HG03575 (cell line): ENCODE data around the gene AHDC1.
"Not testable (repeated sequence)": the region's sequence is repeated elsewhere in the genome, so short reads cannot be mapped to it uniquely, and the experiment has no call there.

Experiments
- ATAC-seq: cut with Tn5 transposase; IDR thresholded peaks from one replicate; pipeline ENCODE4 v1.9.1; 2021; ENCODE audit not compliant: unreplicated experiment, insufficient number of reproducible peaks, low FRiP score; ENCODE audit errors: extremely low read depth

The AHDC1 gene

DNA sequence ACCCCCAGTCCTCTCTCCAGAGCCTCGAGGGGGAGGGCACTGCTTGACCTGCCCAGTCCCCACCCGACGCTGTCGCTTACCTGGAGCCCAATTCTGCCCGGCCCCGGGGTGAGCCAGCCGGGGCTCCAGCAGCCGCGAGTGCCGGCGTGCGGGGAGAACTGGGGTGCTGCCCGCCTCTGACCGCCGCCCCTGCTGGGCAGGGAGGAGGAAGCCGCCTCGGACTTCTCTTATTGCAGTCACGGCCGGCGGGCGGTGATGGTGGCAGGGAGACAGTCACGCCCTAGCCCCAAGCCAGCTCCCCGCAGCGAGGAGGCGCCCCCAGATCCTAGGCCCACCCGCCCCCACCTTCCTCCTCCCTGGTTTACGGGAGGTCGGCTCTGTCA, 31.0 kb upstream of the AHDC1 start, which contains the start of gene FGR:
Gene FGR, minus strand, starts transcription at position 201 of the 383 bp plus-strand sequence. CDS start 11,269 bp downstream, outside the sequence.
- ATAC-seq, result no peak

DNA sequence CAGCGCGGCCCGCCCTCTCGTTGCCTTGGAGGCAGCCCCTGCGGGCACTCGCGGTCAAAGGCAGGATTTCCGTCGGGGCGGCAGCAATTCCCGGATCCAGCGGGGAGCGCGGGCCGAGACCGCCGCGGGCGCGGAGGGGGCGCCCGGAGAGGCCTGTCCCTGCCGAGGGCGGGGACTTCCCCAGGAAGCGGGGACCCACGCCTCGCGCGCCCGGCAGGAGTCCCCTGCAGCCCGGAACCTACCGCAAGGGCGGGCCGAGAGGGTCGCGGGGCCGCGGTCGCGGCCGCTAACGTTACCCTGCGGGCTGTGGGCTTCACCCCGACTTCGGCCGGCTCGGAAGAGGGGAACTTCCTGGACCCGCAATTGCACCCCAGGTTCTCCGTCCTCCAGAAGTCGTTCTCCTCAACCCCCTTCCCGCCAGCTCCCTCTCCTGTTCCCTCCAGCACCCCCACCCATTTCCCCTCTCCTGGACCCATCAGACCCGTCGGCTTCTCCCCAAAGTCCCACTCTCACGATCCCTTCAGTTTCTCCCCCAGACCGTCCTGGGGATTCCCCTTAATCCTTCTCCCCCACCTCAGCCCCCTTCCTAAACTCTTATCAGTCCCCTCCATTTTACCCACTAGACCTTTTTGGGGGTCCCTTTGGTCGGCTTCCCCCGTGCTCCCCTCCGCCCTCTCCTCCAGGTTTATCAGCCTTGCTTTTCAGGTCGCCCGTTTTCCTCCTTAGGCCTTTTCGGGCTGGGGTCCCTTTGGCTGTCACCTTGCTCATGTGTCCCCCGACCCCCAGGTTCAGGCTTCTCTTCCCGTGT, 30.4 kb upstream of the AHDC1 start:
- no peak for ATAC-seq

DNA sequence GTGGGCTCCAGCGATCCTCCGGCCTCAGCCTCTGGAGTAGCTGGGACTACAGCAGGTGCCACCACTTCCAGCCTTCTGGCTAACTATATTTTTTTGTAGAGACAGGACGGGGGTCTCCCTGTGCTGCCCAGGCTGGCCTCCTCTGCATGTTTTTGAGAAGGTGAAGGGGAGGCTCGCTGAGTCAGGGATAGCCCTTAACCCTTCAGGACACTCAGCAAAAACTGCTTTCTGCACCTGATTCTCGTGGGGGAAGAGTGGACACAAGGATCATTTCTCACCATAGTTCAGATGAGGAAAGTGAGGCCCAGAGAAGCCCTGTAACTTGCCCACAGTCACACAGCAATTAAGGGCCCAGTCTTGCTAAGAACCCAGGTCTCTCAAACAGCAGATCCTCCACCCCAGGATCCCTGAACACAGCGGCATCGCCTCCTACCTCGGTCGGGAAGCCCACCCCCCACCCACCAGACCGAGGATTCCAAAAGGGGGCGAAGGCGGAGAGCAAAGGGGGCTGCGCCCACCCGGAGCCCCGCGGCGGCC, 29.8 kb upstream of the AHDC1 start:
- no peak for ATAC-seq

DNA sequence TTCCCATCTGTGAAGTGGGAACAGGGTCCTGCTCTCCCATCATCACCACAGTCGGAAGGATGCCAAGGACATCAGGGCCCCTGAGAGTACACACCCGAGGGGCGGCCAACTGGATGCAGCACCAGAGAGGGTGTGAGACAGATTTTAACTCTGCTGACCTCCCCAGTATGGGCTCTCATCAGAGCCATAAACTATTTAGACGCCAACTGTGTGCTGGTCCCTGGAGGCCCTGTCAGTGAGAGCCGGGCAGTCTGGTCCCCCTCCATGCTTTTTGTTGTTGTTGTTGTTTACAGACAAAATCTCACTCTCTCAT, 29.3 kb upstream of the AHDC1 start:
- no peak for ATAC-seq

DNA sequence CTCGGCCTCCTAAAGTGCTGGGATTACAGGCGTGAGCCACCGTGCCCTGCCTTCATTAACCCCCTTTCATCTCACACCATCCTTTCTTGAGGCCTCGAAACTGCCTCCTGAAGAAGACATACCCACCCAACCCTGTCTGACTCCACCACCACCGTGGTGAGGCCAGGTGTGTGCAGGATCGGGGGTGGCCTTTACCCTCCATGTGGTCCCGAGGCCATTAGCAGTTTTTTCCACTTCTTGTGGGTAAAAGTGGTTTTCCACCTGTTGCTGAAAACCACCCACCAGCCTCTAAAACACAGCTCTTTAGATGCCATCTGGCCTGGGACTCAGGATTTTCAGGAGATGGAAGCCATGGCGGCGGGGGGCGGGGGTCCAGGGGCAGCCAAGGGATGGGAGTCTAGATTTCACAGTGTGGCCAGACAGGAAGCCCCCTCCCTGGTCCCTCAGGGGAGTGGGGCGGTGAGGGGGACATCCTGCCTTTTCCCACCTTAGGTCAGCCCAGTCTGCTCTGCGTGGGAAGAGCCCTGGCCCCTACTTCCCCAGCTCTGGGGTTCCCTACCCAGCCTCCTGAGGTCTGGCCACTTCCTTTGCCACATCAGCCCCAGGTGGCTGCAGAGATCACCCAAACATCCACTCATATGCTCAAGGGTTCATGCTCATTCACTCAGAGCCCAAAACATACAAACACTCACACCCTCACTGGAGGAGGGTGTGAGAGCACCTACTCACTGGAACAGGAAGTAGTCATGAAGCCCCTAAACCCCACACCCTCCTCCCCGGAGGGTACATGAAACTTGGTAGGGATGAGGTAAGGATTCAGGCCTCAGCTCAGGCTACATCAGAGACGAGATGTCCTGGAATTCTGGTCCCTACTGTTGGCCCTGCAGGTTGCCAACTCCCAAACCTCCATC, 28.7 kb upstream of the AHDC1 start:
- ATAC-seq, result no peak

DNA sequence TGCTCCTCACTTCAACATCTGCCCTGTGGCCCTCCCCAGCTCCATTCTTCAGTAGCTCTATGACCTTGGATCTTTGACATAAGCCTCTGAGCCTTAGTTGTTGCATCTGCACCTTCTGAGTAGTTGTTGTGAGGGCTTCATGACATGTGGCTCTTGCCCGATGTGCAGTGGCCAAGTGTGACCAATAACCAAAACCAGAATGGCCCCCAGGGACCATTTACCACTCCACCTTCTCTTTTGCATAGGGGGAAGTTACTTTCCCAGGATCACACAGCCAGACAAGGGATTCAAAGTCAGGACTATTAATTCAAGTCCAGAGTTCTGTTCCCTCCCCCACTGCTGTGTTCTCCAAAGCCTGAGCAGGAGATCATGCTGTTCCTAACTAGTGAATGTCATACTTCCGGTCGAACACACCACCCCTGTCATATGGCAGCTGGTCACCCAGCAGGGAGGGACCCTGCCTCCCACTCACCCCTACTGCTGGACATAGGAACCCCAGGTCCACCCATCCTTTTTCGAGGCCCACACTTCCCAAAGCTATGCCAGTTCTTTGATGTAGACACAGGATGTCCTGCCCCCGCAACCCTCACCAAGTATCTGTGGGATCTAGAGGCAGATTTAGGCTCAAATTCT, 27.0 kb upstream of the AHDC1 start:
- ATAC-seq, result no peak

GRCh38 chr1:27628712-27629111, 24.8 kb upstream of the AHDC1 start:
- ATAC-seq, result no peak

DNA sequence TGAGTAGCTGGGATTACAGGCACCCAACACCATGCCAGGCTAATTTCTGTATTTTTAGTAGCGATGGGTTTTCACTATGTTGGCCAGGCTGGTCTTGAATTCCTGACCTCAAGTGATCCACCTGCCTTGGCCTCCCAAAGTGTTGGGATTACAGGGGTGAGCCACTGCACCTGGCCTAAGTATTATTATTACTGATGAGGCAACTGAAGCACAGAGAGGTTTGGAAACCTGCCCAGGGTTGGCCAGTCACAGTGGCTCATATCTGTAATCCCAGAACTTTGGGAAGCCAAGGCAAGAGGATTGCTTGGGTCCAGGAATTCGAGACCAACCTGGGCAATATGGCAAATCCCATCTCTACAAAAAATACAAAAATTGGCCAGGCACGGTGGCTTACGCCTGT, 23.8 kb upstream of the AHDC1 start:
- ATAC-seq, result not testable (repeated sequence)

GRCh38 chr1:27627061-27627460, 23.1 kb upstream of the AHDC1 start:
- ATAC-seq, result no peak

DNA sequence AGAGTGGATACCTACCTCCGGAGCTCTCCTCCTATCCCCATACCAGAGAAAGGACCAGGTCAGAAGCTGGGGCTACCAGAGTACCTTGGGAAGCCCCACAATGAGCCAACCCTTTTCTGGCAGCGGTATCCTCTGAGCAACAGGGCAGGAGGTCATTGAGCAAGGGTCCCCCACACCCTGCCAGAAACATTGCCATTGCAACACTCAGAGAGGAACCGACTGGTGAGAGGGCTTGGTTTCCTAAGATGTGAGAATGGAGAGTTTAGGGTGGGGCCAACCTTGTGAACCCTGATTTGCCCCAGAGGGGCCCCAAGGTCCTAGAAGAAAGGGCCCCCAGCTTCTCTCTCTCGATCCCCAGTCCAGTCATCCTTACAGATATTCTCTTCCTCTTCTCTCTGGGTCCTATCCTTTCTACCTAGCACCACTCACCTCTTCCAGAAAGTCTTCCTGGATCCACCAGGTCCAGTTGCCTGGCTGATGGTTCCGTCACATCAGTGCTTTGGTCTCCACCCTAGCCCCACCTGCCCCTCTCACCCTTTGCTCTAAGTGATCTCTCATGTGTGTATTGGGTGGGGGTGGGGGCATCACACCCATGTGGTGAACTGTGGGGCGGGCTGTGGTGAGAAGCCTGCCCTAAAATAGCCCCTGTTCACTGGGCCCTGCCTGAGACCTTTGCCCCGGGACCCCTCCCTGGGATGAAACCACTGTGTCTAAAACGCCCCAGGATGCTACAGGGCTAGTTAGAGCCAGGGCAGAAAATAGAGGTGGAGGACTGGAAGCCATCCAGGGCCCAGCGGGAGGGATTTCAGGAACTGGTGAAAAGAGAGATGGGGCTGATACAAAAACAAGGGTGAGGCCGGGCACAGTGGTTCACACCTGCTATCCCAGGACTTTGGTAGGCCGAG, 22.3 kb upstream of the AHDC1 start:
- ATAC-seq, result no peak

- no peak for ATAC-seq
Observed at GRCh38 chr1:27624467-27625178, 20.7 kb upstream of the AHDC1 start.

GRCh38 chr1:27623327-27624212, 19.6 kb upstream of the AHDC1 start:
- no peak for ATAC-seq

DNA sequence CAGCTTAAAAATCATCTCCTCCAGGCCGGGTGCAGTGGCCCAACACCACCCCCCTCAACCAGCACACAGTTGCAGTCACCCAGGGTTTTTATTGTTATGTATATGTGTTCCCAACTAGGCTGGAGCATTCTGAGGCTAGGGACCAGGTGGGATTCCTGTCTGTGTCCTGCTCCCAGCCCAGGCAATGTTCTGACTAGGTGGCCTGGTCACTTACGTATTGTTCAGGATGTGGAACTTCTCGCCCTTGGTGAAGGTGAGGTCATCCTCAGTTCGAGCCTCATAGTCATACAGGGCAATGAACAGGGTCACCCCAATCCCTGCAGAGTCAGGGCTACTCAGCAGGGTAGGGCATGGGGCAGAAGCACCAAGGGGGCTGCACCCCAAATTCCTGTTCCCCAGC, 18.9 kb upstream of the AHDC1 start:
- ATAC-seq, result no peak

- no peak for ATAC-seq
Observed at GRCh38 chr1:27621051-27621920, 17.3 kb upstream of the AHDC1 start.

DNA sequence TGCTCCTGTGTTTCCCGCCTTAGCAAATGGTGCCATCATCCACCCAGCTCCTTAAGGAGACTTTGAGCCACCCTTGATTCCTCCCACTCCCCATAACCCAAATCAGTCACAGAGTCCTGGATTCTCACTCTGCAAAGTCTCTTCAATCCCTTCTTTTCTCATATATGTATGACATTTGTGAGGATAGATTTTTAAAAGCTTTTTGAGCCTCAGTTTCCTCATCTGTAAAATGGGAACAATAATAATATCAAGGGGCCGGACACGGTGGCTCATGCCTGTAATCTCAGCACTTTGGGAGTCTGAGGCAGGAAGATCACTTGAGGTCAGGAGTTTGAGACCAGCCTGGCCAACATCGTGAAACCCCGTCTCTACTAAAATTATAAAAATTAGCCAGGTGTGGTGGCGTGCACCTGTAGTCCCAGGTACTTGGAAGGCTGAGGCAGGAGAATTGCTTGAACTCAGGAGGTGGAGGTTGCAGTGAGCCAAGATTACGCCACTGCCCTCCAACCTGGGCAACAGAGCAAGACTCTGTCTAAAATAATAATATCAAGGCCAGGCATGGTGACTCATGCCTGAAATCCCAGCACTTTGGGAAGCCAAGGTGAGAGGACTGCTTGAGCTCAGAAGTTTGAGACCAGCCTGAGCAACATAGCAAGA, 16.0 kb upstream of the AHDC1 start:
- ATAC-seq, result not testable (repeated sequence)
